Erythroblast (primary cell): ENCODE measurements around the gene RNF144A.
"Not testable (repeated sequence)": the region's sequence is repeated elsewhere in the genome, so short reads cannot be mapped to it uniquely, and the experiment has no call there.

Experiments
- GATA1 ChIP-seq: IDR thresholded peaks from 2 replicates; pipeline ENCODE4 v1.6.1; 2011; ENCODE audit warnings: low read depth, mild to moderate bottlenecking, control low read depth, low read length, moderate library complexity
- POLR2A ChIP-seq: IDR thresholded peaks from 2 replicates; pipeline ENCODE4 v1.6.1; 2011; ENCODE audit warnings: mild to moderate bottlenecking, low read length

DNA sequence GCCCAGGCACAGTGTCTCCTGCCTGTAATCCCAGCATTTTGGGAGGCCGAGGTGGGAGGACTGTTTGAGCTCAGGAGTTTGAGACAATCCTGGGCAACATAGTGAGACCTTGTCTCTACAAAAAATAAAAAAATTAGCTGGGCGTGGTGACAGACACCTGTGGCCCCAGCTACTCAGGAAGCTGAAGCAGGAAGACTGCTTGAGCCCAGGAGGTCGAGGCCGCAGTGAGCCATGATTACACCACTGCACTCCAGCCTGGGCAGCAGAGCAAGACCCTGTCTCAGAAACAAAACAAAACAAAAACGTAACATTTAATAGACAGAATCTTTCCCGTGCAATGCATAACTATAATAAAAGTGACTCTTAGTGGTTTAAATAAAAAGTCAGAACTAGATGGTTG is 84.2 kb downstream of the RNF144A start:
- not testable (repeated sequence) for TF ChIP-seq POLR2A, GATA1
